Kasumi-1 (cell line): ENCODE data around the gene MIPOL1.

ENCODE experiments used
- DNase-seq, 2 experiments: peaks; one replicate each; lab custom pipeline; 2025; lab: John Stamatoyannopoulos, UW

The MIPOL1 gene

GRCh38 chr14:37466003-37466622 is 268.4 kb downstream of the MIPOL1 start:
- DNase-seq, result no peak

DNA sequence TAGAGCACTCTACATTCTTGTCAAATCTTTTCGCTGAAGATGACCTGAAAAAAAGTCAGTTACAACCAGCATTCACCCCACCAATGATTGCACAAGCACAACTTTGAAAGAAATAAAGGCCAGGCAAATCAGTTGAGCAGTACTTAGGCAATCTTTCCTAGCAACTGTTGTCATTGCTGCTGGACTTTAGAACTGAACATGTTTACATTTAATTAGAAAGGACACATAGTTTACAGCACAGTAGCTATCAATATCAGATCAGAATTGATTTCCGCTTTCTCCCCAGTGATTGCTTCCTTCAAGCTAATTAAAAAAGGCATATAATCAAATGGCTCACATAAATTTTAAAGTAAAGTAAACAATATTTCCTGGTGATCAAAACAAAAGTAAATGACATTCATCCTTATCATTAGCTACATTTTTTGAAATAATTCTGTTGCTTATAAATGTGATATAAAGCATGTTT is 268.9 kb downstream of the MIPOL1 start:
- DNase-seq, result no peak

- DNase-seq, result no peak
These were observed 271.9 kb downstream of the MIPOL1 start for GRCh38 chr14:37469650-37470049.

GRCh38 chr14:37470251-37470650 is 272.5 kb downstream of the MIPOL1 start:
- DNase-seq, result no peak

- DNase-seq, result no peak
These were observed 275.2 kb downstream of the MIPOL1 start for GRCh38 chr14:37472906-37473305.

DNA sequence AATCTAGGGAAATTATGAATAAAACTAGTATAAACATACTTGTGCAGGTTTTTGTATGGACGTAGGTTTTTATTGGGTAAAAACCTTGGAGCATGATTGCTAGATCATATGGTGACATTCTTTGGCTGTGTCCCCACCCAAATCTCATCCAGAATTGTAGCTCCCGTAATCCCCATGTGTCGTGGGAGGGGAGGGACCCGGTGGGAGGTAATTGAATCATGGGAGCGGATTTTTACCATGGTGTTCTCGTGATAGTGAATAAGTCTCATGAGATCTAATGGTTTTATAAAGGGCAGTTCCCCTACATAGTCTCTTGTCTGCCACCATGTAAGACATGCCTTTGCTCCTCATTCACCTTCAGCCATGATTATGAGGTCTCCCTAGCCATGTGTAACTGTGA is 276.5 kb downstream of the MIPOL1 start:
- no peak for DNase-seq

DNA sequence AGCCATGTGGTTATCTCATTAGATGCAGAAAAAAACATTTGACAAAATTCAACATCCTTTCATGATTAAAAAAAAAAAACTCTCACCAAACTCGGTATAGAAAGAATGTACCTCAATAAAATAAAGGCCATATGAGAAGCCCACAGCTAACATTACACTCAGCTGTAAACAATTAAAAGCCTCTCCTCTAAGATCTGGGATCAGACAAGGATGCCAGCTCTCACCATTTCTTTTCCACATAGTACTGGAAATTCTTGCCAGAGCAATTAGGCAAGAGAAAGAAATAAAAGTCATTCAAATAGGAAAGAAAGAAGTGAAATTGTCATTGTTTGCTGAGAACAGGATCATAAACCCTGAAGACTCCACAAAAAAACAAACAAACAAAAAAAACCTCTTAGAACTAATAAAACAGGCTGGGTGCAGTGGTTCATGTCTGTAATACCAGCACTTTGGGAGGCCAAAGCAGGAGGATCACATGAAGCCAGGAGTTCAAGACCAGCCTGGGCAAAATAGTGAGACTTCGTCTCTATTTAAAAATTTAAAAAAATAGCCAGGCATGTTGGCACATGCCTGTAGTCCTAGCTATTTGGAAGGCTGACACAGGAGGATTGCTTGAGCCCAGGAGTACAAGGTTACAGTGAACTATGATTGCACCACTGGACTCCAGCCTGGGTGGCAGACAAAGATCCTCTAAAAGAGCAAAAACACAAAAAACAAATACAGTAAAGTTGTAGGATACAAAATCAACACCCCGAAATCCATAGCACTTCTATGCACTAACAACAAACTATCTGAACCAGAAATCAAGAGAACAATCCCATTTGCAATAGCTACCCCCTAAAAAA is 282.9 kb downstream of the MIPOL1 start:
- no peak for DNase-seq

- no peak for DNase-seq
These were observed 284.7 kb downstream of the MIPOL1 start for GRCh38 chr14:37482428-37482827.

DNA sequence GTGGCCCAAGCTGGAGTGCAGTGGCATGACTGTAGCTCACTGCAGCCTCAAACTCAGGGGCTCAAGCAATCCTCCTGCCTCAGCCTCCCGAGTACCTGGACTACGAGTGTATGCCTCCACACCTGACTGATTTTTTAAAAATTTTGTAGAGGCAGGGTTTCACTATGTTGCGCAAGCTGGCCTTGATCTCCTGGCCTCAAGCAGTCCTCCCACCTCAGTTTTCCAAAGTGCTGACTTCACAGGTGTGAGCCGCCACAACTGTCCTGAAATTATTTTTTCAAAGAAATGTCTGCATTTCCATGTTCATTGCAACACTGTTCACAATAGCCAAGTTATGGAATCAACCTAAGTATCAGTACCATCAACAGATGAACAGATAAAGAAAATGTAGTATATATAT is 285.9 kb downstream of the MIPOL1 start:
- no peak for DNase-seq

DNA sequence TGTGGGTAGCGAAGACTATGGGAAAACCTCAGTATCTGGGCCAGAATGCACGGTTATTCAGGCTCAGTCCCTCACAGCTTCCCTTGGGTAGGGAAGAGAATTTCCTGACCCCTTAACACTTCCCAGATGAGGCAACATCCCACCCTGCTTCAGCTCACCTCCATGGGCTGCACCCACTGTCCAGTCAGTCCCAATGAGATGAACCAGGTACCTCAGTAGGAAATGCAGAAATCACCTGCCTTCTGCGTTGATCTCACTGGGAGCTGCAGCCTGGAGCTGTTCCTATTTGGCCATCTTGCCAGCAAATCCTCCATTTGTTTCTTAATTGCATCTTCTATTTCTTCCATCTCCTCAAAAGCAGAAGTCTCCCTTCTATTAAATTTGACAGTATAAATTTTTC is 292.9 kb downstream of the MIPOL1 start:
- DNase-seq, result no peak

DNA sequence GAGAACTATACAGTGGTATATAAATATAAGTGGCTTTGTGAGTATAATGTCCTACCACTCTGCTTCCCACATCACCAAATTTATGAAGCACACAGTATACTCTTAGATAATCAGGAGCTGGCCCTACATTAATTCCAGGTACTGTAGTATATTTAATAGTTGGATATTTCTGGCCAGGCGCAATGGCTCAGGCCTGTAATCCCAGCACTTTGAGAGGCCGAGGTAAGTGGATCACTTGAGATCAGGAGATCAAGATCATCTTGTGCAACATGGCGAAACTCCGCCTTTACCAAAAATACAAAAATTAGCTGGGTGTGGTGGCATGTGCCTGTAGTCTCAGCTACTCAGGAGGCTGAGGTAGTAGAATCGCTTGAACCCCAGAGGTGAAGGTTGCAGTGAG is 293.3 kb downstream of the MIPOL1 start:
- no peak for DNase-seq

GRCh38 chr14:37493606-37494005 is 295.9 kb downstream of the MIPOL1 start:
- no peak for DNase-seq

GRCh38 chr14:37497422-37497821 is 299.7 kb downstream of the MIPOL1 start:
- no peak for DNase-seq

GRCh38 chr14:37501877-37502276 is 304.1 kb downstream of the MIPOL1 start:
- no peak for DNase-seq

DNA sequence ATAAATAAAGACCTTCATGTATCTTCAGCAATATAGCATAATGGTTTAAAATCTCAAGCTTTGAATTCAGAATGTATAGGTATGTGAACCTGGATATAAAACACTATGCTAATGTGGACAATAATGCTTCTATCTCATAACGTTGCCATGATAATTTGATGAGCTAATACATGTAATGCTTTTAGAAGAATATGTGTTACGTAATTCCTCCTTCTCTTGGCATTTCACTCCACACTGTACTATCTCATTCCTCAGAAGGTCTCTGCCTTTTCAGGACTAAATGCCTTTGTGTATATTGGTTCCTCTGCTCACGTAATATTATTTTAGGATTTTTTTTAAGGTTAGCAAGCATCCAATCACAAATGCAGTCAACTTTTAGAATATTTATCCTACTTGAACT is 310.8 kb downstream of the MIPOL1 start:
- DNase-seq, result no peak

- DNase-seq, result no peak
These were observed 314.4 kb downstream of the MIPOL1 start for GRCh38 chr14:37512173-37512572.

DNA sequence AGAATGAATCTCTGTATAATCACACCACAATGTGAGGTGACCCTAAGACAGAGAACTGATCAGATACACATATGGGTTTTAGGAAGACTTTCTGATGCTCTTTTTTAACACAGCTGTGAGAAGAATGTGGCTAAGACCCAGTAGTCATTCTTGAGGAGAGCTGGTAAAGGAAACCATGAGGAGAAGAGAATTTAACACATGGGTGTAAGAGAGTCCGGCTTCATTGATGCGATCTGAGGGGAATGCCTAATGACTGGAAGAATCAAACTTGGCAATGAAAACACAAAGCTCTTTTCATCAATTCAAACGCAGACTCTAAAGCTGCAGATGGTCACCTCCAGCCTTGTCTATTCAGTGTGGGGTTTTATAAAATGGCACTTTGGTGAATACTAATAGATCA is 318.0 kb downstream of the MIPOL1 start:
- no peak for DNase-seq

DNA sequence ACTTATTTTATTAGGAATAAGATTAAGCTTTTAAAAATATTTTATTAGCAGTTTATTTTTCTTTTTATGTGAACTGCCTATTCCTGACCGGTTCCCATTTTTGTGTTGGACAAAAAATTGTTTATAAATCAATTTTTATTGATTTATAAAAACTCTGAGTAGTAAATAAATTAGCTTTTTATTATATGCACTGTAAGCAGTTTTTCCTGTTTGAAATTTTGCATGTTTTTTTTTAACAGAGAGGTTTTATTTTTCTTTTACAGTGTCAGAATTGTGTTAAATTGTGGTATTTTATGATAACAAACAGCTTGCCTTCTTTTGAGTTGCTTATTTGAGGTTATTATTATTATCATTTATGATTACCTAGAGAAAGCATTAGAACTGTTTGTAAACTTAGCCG is 329.3 kb downstream of the MIPOL1 start:
- DNase-seq, result no peak

DNA sequence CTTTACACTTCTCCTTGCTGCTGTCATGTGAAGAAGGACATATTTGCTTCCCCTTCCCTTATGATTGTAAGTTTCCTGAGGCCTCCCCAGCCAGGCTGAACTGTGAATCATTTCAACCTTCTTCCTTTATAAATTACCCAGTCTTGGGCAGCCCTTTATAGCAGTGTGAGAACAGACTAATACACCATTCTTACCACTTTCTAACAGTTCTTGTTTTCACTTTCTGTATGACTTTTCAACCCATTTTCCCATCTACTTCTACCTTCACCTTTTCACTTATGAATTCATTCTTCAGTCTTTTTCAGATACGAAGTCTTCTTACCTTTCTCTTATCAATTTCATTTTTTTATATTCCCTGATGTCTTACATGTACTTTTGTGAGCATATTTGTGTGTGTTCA is 342.3 kb downstream of the MIPOL1 start:
- no peak for DNase-seq

DNA sequence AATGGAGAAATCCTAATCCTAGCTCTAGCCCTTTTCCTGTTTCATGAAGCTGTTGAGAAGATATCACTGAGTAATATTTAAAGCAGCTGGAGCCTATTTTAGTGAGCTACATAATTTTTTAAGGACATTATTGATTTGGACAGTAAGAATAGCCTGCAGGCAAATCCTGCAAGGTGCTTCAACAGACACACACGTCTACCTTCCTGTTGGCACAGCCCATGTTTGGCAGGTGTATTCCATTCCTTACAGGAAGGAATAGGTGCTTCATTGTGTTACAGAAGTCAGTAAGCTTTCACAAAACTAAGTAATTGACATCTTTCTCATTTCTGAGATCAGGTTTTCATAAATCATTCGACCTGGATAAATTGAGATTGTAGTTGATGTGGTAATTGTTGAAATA is 346.7 kb downstream of the MIPOL1 start:
- no peak for DNase-seq

DNA sequence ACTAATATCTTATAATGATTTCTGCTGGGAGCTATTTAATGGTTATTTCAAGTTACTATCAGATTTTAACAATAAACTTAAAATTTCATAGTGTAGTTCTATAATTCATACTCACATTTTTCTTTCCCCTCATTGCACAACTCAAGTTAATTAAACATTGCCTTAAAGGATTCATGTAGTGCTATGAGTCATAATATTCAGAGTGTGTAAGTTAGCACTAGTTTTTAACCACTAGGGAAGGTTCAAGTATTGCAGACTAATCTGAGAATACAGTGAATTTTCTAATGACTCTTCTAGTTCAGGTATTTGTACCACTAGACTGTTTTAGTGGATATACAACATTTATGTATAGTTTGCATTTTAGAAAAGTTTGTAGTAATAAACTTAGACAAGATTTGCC is 347.4 kb downstream of the MIPOL1 start:
- no peak for DNase-seq

- DNase-seq, result no peak
These were observed 349.1 kb downstream of the MIPOL1 start for GRCh38 chr14:37546621-37547447.

DNA sequence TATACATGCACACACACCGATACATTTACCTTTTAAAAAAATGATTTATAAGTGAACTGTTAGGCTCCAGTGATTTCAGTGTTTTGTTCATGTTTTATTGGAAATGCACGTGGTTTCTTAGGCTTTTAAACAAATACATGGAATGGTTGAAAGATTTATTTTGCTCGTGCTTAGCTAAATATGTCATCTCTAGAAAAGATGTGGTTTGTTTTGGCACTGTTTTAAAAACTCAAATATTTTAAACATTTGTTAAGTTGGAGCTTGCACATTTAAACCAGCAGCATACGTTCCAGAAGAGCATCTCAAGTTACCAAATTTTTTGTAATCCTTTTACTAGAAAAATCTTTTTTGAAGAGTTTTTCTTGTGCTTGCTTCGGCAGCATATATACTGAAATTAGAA is 352.8 kb downstream of the MIPOL1 start:
- no peak for DNase-seq
